Measurements from ENCODE around the gene SPO11. TPM values are rescaled to one million over a fixed set of nuclear protein-coding genes. Genes with fewer than 3 reads are reported as not detected.

The SPO11 gene
- total RNA-seq, 1 donor from 2014 or later: not detected

DNA sequence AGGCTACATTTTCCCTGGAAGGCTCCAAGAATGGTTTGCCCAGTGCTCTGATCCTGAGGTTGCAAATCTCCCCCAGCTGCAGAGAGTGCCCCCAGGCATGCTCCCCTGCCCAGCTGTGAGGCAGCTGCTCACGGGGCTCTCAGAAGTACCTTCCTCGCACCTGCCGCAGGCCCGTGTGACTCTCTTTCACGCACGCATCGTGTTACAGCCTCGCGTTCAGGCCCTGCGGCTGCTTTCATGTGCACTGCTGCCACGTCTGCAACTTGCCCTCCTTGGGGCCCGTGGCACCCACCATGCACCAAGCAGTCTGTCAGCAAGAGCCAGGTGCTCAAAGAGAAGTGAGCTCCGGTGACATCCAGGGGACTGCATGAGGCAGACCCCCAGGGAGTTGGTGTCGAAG lies 28.6 kb upstream of the SPO11 start:
- H3K4me3 Mint-ChIP-seq: no peak overlapping the region
- no peaks in the 10 kb centered on the region for H3K27me3 Mint-ChIP-seq (ENCODE audit: low read depth)
- no peaks in the 10 kb centered on the region for H3K9me3 Mint-ChIP-seq
- no peaks in the 10 kb centered on the region for H3K36me3 Mint-ChIP-seq (ENCODE audit: low read depth)
- H3K27ac Mint-ChIP-seq (ENCODE audit: unreplicated experiment): no peak overlapping the region
- peaks cover 6% of the 10 kb centered on the region for H3K4me1 Mint-ChIP-seq
- no peak for DNase-seq (ENCODE audit: low read depth, low spot score)
- TF ChIP-seq, protein P1, sequence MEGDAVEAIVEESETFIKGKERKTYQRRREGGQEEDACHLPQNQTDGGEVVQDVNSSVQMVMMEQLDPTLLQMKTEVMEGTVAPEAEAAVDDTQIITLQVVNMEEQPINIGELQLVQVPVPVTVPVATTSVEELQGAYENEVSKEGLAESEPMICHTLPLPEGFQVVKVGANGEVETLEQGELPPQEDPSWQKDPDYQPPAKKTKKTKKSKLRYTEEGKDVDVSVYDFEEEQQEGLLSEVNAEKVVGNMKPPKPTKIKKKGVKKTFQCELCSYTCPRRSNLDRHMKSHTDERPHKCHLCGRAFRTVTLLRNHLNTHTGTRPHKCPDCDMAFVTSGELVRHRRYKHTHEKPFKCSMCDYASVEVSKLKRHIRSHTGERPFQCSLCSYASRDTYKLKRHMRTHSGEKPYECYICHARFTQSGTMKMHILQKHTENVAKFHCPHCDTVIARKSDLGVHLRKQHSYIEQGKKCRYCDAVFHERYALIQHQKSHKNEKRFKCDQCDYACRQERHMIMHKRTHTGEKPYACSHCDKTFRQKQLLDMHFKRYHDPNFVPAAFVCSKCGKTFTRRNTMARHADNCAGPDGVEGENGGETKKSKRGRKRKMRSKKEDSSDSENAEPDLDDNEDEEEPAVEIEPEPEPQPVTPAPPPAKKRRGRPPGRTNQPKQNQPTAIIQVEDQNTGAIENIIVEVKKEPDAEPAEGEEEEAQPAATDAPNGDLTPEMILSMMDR (conservative IDR thresholded peaks at IDR 0.05): no peak

GRCh38 chr20:57306747-57307146 lies 22.9 kb upstream of the SPO11 start:
- Mint-ChIP-seq H3K27me3 (ENCODE audit: low read depth) (no peaks in the 10 kb centered on the region), H3K9me3 (no peaks in the 10 kb centered on the region), H3K36me3 (ENCODE audit: low read depth) (no peaks in the 10 kb centered on the region), H3K4me3 (no peak overlapping the region), H3K4me1 (peaks cover 20% of the 10 kb centered on the region), H3K27ac (ENCODE audit: unreplicated experiment) (no peak overlapping the region)
- TF ChIP-seq, protein P1 (conservative IDR thresholded peaks at IDR 0.05): no peak
- DNase-seq (ENCODE audit: low read depth, low spot score): no peak

DNA sequence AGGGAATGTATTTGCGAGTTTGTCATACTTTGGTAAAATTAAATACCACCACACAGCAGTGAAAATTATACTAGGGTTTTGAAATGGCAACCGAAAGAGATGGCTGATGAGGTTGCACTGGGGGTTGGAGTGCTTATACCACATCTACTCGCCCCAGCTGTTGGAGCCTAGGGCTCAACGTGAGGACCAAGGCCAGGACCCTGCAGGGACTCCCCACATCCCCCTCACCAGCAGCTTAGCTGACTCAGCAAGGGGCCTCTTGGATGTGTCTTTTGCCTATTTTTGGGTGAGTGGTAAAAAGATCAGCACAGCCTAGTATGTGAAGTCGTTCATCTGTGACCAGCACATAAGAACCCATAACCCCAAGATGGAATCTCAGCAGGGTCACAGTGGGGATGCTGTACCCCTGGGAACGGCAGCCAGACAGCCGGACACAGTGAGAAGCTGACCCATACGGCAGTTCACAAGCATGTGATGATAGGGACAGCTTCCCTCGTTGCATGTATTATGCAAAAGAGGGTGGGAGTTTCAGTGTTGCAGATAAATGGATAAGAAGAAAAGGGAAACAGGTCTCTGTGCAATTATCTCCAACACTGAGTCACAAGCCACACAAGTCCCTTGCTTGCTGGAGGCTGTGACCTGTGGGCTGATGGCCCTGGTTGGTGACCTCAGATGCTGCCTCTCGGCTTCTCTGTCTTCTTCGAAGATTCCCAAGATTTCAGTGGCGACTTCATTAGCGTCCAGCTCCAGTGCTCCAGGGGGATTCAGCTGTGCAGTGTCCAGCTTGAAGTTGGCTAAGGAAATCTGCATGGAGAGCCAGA lies 20.9 kb upstream of the SPO11 start:
- no peak for DNase-seq (ENCODE audit: low read depth, low spot score)
- peaks cover 20% of the 10 kb centered on the region for H3K4me1 Mint-ChIP-seq
- TF ChIP-seq, protein P1 (conservative IDR thresholded peaks at IDR 0.05): no peak
- no peaks in the 10 kb centered on the region for H3K9me3 Mint-ChIP-seq
- H3K36me3 Mint-ChIP-seq (ENCODE audit: low read depth): no peaks in the 10 kb centered on the region
- H3K27me3 Mint-ChIP-seq (ENCODE audit: low read depth): no peaks in the 10 kb centered on the region
- H3K4me3 Mint-ChIP-seq: no peak overlapping the region
- no peak overlapping the region for H3K27ac Mint-ChIP-seq (ENCODE audit: unreplicated experiment)

GRCh38 chr20:57309544-57310115 lies 20.0 kb upstream of the SPO11 start:
- Mint-ChIP-seq H3K4me1 (peaks cover 15% of the 10 kb centered on the region), H3K4me3 (no peak overlapping the region), H3K27me3 (ENCODE audit: low read depth) (no peaks in the 10 kb centered on the region), H3K36me3 (ENCODE audit: low read depth) (no peaks in the 10 kb centered on the region), H3K9me3 (no peaks in the 10 kb centered on the region), H3K27ac (ENCODE audit: unreplicated experiment) (no peak overlapping the region)
- TF ChIP-seq, protein P1 (conservative IDR thresholded peaks at IDR 0.05): no peak
- DNase-seq (ENCODE audit: low read depth, low spot score): no peak

DNA sequence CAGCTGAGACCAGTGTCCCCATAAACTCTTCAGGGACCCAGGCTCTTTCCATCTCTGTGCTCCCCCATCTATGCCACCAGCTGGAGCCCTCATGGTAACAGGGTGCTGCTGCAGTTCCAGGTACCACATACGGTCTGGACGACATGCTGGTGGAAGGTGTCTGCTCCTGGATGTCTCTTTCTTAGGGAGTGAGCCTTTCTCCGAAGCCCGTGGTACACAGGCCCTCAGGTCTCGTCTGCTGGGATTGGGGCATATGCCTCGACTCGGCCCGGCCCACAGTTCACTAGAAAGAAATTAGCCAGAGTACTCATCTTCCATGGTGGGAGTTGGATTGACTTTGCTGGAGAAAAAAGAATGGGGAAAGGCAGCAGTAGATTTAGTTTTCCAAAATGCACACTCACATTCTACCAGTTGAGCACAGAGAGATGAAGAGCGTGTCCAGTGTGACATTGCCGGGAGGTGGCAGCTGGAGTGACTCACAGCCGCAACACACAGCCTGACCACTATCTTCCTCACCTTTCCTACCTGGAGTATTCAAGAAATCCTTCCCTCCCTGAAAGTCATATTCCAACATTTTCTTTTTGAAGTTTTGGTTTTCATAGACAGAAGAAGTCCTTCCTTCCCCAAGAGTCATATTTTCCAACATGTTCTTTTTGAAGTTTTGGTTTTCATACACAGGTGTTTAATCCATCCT lies 18.6 kb upstream of the SPO11 start:
- Mint-ChIP-seq H3K27me3 (ENCODE audit: low read depth) (no peaks in the 10 kb centered on the region), H3K36me3 (ENCODE audit: low read depth) (no peaks in the 10 kb centered on the region), H3K4me1 (peaks cover 15% of the 10 kb centered on the region), H3K9me3 (no peaks in the 10 kb centered on the region), H3K4me3 (no peak overlapping the region), H3K27ac (ENCODE audit: unreplicated experiment) (no peak overlapping the region)
- no peak for DNase-seq (ENCODE audit: low read depth, low spot score)
- TF ChIP-seq, protein P1 (conservative IDR thresholded peaks at IDR 0.05): no peak
